Measurements from ENCODE around the gene SPARC.

Gene SPARC

GRCh38 chr5:151660616-151661495 lies 25.9 kb downstream of the SPARC start:
- DNase-seq (ENCODE audit: low read depth), result no peak

- no peak for DNase-seq (ENCODE audit: low read depth)
These were observed 27.5 kb downstream of the SPARC start for GRCh38 chr5:151659001-151659754.

GRCh38 chr5:151657114-151657513 lies 29.6 kb downstream of the SPARC start:
- DNase-seq (ENCODE audit: low read depth), result no peak

- DNase-seq (ENCODE audit: low read depth), result no peak
These were observed 30.4 kb downstream of the SPARC start for GRCh38 chr5:151656311-151656710.

GRCh38 chr5:151651997-151652645 lies 34.6 kb downstream of the SPARC start:
- DNase-seq (ENCODE audit: low read depth), result no peak

GRCh38 chr5:151648988-151649387 lies 37.7 kb downstream of the SPARC start:
- no peak for DNase-seq (ENCODE audit: low read depth)

- no peak for DNase-seq (ENCODE audit: low read depth)
These were observed 38.6 kb downstream of the SPARC start for GRCh38 chr5:151648089-151648488.

GRCh38 chr5:151647320-151647861 lies 39.3 kb downstream of the SPARC start:
- no peak for DNase-seq (ENCODE audit: low read depth)

- DNase-seq (ENCODE audit: low read depth), result no peak
These were observed 40.4 kb downstream of the SPARC start for GRCh38 chr5:151646334-151646733.

- no peak for DNase-seq (ENCODE audit: low read depth)
These were observed 43.3 kb downstream of the SPARC start for GRCh38 chr5:151643388-151643787.

GRCh38 chr5:151642472-151643140 lies 44.1 kb downstream of the SPARC start:
- no peak for DNase-seq (ENCODE audit: low read depth)

- DNase-seq (ENCODE audit: low read depth), result no peak
These were observed 48.1 kb downstream of the SPARC start for GRCh38 chr5:151638619-151639018.

- DNase-seq (ENCODE audit: low read depth), result no peak
These were observed 49.0 kb downstream of the SPARC start for GRCh38 chr5:151637676-151638075.

GRCh38 chr5:151633892-151634291 lies 52.8 kb downstream of the SPARC start:
- no peak for DNase-seq (ENCODE audit: low read depth)

- no peak for DNase-seq (ENCODE audit: low read depth)
These were observed 53.8 kb downstream of the SPARC start for GRCh38 chr5:151632941-151633340.

- no peak for DNase-seq (ENCODE audit: low read depth)
These were observed 54.2 kb downstream of the SPARC start for GRCh38 chr5:151632524-151632923.

- no peak for DNase-seq (ENCODE audit: low read depth)
These were observed 54.8 kb downstream of the SPARC start for GRCh38 chr5:151631941-151632340.

GRCh38 chr5:151630088-151630487 lies 56.6 kb downstream of the SPARC start:
- DNase-seq (ENCODE audit: low read depth), result no peak

- DNase-seq (ENCODE audit: low read depth), result no peak
These were observed 58.4 kb downstream of the SPARC start for GRCh38 chr5:151628112-151628823.

GRCh38 chr5:151627650-151628049 lies 59.1 kb downstream of the SPARC start:
- no peak for DNase-seq (ENCODE audit: low read depth)

- DNase-seq (ENCODE audit: low read depth), result no peak
These were observed 61.4 kb downstream of the SPARC start for GRCh38 chr5:151625285-151625684.
